GM18858 (cell line): ENCODE data around the gene ARHGAP22.

Experiments used
- ATAC-seq: cut with Tn5 transposase; IDR thresholded peaks from one replicate; pipeline ENCODE4 v1.9.1; 2021; ENCODE audit not compliant: unreplicated experiment

The ARHGAP22 gene

DNA sequence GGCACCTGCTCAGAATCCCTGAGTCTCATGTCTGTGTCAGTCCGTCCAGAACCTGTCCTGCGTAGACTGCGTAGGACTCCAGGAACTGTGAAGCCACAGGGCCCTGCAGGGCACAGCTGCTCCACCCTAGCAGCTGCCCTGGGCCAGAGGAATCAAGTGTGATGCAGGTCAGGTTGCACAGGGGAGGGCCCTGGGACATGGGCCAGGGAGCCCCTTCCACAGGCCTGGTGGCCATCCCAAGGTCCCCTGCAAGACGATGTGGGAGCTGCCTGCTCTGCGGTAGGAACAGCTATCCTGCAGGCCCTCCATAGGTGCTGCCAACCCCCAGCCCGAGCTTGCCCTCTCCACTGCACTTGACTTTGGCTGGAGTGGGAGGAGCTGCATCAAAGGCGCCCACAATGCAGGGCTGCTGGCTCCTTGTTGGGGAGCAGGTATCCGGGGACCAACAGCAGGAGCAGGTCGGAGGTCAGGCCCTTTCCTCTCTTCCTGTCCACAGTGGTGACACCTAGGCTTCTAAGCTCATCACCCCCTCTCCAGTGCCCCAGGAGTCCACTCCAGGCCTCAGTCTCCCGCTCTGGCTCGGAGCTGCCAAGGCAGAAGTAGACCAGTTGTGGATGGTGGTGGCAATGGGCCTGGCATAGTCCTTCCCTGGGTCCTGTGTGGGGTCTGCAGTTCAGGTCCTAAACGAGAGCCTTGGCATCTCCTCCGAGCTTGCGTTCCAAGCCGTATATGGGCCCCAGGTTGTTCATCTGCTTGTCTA is 149.3 kb downstream of the ARHGAP22 start:
- ATAC-seq: no peak

- no peak for ATAC-seq
These were observed 149.8 kb downstream of the ARHGAP22 start for GRCh38 chr10:48455055-48455391.

DNA sequence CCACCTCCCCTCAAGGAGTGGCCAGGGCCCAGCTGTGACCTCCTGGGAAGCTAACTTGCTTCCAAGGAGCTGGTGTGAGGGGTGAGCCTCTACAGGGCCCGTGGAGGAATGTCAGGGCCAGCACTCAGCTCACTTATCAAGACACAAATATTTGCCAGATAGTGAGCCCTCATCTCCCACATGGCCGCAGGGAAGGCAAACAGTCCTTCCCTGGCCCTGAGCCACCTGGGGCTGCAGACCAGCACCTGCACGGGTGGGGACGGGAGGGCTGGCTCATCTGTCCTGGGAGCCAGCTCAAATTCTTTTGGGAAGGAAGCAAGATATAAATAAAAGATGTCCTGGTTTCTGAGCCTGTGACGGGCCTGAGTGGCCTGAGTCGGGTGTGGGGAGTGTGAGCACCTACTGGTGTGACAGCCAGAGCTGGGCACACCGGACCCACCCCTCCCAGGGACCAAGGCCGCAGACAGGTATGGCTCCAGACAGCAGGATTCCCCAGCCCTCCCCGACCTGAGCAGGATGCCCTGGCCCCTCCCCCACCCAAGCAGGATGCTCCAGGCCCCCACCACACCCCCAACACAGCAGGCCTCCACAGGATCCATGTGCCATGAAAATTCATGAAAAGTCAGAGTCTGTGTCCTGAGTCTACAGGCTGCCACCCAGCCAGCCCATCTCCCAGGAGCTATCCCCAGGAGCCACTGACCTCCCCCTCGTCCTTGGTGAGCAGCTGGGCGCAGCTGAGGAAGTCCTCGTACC is 150.4 kb downstream of the ARHGAP22 start:
- ATAC-seq: no peak

DNA sequence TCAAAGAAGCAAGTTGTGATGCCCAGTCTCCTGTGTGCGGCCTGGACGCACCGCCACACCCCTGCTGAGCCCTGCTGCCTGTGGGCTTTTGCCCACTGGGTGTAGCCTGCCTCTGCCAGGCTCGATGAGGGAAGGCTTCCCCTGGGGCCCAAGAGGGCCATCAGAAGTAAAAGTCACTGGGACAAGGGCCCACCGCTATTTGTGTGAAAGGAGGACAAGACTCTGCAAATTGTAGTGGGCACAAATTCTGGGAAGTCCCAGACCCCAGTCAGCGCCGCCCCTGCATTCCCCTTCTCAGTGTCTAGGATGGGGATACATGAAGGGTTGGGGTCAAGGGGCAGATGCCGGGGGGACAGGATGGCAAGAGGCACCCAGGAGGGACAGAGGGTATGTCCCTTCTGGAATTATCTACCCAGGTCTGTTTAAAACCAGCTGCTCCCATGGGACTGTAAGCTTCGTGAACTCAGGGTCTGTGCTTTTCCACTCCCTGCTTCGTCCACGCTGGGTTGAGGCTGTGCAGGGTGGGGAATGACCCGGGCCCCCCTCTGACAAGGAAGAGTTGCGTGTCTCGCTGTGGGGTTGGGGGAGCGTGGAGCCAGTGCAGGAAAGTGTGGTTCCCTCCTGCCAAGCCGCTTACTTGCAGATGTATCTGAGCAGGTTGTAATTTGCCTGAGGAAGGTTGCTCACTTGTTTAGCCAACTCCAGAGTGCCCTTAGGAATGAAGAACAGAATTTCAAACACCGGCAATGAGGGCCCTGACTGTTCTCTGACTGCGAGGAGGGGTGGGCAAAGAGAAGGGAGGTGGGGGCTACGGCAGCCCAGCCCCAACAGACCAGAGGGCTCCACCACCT is 151.2 kb downstream of the ARHGAP22 start:
- ATAC-seq: no peak

GRCh38 chr10:48452879-48453412 is 151.9 kb downstream of the ARHGAP22 start:
- ATAC-seq: no peak

DNA sequence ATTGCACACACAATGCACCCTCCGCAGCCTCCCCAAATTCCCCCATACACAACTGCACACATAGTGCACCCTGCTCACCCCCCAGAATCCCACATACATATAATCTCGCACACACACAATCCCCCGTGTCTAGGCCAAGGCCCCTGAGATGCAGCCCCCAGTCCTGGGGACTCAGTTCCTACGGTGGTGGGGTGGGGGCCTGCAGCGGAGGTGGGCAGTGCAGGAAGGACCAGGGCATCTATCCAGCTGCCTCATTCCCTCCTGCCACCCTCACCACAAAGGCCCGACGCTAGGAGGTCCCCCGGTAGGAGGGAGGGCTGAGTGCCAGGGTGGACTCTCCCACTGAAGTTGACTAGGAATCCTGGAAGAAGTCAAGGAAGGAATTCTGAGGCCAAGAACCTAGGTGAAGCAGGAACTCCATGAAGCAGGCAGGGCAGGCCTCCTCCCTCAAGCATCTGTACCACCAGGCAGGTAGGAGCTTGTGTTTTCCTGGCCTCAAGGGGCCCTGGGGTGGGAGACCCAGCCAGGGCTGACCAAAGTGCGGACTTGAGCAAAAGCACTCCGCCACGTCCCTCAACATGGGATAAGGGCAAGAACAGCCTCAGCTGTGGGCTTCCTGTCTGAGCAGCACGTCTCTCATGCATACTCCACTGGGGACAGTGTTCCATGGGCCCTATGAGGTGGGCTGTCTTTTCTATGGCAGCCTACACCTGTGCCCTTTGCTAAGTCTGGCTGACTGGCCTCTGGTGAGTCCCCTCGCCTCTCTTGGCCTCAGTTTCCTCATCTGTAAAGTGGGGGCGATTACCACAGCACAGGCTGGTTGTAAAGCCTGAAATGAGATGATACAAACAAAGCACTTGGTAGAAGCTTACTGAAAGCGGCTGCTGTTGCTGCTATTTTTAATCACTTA is 152.6 kb downstream of the ARHGAP22 start:
- ATAC-seq: no peak

DNA sequence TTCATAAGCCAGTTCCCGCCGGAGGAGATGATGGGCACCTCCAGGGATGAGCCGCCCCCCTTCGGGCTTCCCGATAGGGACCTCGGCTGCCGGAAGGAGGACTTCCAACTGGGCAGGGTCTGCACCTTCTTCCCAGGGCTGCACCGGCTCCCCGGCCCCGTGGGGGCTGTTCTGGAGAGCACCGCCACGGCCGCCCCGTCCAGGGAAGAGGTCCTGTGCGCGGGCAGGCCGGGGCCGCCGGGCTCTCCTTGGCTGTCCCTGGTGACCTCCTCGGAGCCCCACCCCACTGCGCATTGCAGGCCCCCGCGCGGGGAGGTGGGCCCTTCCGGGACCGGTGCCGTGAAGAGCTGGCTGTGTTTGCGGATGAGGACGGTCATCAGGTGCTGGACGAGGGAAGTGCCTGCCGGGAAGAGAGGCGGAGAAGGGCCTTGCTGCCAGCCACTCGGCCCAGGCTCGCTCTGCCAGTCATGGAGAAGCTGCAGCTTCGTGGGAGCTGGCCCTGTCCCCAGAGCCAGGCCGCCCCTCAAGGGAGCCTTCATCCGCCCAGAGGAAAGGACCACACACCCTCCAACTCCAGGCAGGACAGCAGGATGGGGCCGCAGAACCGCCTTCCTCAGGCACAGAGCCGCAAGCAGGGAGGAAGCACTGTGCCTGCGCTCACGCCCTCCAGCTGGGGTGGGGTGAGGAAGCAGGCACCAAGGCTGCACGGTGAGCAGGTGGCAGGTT is 154.0 kb downstream of the ARHGAP22 start:
- ATAC-seq: no peak

DNA sequence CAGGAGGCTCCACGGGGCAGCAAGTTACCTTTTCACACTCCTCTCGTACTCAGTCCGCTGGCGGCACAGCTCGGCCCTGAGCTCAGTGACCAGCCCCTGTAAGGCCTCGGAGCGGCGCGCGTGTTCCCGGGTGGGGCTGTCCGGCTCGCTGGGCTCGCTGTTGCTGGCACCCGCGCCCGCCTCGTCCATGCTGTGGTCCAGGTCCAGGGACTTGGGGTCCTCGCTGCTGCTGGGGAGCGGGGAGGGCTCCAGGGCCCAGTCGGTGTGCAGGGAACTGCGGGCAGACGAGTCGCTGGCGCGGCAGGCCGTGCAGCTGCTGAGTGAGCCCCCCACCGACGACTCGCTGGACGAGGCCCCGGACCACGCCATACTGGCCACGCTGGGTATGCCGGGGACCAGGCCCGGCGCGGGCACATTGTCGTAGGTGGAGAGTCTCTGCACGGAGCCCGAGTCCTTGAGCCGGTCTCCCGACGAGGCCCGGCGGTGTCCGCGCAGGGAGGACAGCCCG is 154.6 kb downstream of the ARHGAP22 start:
- no peak for ATAC-seq

DNA sequence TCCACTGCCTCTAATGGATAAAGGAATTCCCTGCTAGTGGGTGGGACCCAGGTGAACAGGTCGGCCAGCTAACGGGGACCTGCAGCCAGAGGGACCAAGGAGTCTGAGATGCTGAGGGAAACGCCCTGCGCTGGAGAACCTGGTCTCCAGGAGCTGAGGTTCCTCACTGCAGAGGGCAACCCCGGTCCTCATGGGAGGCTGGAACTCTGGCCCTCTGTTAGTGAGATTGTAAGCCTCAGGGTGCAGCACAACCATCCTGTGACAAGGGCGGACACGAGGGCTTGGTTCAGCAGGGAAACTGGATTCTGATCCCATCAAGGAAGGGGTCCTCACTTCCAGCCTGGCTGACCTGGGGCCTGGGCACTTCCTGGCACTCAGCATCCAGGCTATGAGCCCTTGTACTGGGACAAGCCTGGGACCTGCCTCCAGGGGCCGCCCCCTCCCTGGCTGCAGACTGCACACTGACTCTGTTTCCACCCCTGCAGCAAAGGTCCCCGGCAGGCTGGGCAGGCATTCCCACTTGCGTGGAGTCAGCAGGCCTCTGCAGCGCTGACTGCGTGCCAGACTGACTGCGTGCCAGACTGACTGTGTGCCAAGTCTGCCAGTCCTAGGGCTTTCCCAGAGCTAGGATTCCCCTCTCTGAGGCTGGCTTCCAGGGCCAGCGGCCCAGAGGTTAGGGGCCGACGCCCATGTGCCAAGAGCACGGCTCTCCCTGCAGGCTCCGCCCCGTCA is 155.2 kb downstream of the ARHGAP22 start:
- ATAC-seq: no peak

- ATAC-seq: no peak
These were observed 156.1 kb downstream of the ARHGAP22 start for GRCh38 chr10:48448796-48449195.

- ATAC-seq: no peak
These were observed 157.3 kb downstream of the ARHGAP22 start for GRCh38 chr10:48447356-48448215.

- ATAC-seq: no peak
These were observed 158.1 kb downstream of the ARHGAP22 start for GRCh38 chr10:48446785-48447184.

GRCh38 chr10:48445932-48446331 is 158.9 kb downstream of the ARHGAP22 start:
- ATAC-seq: no peak

- ATAC-seq: no peak
These were observed 159.7 kb downstream of the ARHGAP22 start for GRCh38 chr10:48444861-48445841.

DNA sequence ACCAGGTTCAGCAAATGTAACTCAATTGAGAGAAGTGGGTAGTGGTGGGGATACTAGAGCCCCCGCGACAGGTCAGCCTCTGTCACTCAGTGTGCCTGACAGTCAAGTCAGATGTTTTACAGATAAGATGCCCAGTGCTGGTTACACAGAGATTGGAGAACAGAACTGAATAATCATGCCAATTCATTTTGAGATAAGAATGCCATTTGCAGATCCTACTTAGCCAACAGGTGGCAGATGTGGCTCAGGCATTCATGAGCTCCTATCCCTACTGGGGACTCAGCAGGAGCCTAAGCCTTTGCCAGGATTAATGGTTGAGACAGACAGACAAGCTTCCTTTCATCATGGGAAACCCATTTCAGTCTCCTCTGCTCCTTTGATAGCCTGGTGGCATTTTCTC is 160.6 kb downstream of the ARHGAP22 start:
- ATAC-seq: no peak

GRCh38 chr10:48442809-48443177 is 162.1 kb downstream of the ARHGAP22 start:
- ATAC-seq: no peak
